GM12872 (cell line): ENCODE data around the gene TMCC1.

Experiments used
- CTCF ChIP-seq: IDR thresholded peaks from 3 replicates; pipeline ENCODE4 v1.5.1; 2011; ENCODE audit warnings: low read depth, mild to moderate bottlenecking, low read length, moderate library complexity; ENCODE audit not compliant: insufficient read depth

Gene TMCC1

GRCh38 chr3:129809297-129809696 lies 84.2 kb downstream of the TMCC1 start:
- no peak for TF ChIP-seq CTCF

GRCh38 chr3:129796146-129796545 lies 97.4 kb downstream of the TMCC1 start:
- TF ChIP-seq CTCF = no peak

GRCh38 chr3:129795186-129796010 lies 98.1 kb downstream of the TMCC1 start:
- TF ChIP-seq CTCF = no peak

- no peak for TF ChIP-seq CTCF
Observed at GRCh38 chr3:129794311-129795185, 99.0 kb downstream of the TMCC1 start.

GRCh38 chr3:129793942-129794310 lies 99.6 kb downstream of the TMCC1 start:
- TF ChIP-seq CTCF = no peak

- TF ChIP-seq CTCF = no peak
Observed at GRCh38 chr3:129793319-129793718, 100.2 kb downstream of the TMCC1 start.

- TF ChIP-seq CTCF = no peak
Observed at GRCh38 chr3:129783470-129783869, 110.0 kb downstream of the TMCC1 start.
